ENCODE data around the gene FKBP5. TPM values are rescaled to one million over a fixed set of nuclear protein-coding genes. Genes with fewer than 3 reads are reported as not detected.
A peak's percentile ranks its signal among the peaks of the same experiment; 100 is the strongest.

The FKBP5 gene
- total and polyA plus RNA-seq, 2 donors (not counting 3 experiments of a cell fraction or from before 2014, with no cell fraction given), result 16.7 to 56.8 TPM

- no peaks in the 10 kb centered on the region for H3K4me1 ChIP-seq (ENCODE audit: control insufficient read depth, extremely low read depth, insufficient read depth, low read length)
- no peaks in the 10 kb centered on the region for H4K20me1 ChIP-seq (replicated peaks; ENCODE audit: control insufficient read depth, extremely low read depth, insufficient read depth, low read length)
- intact Hi-C loops (cut with micrococcal nuclease) (no loop called here), dilution Hi-C loops (cut with MboI; ENCODE audit: extremely low pct_ligation_motif_present, low sequenced_read_pairs) (no loop called here)
- TF ChIP-seq JUN (IDR thresholded peaks at IDR 0.05; ENCODE audit: borderline replicate concordance, insufficient read depth, insufficient read length, low read depth) (no peak), FOS (IDR thresholded peaks at IDR 0.05; ENCODE audit: borderline replicate concordance, insufficient read depth, low read length) (no peak), GATA2 (IDR thresholded peaks at IDR 0.05; ENCODE audit: insufficient read depth, insufficient read length, low read depth, low read length) (no peak), EZH2 (IDR thresholded peaks at IDR 0.05; ENCODE audit: borderline replicate concordance, low read depth, low read length, severe bottlenecking) (no peak), MYC (IDR thresholded peaks at IDR 0.05; ENCODE audit: low read depth, low read length) (no peak), POLR2A (IDR thresholded peaks at IDR 0.05; ENCODE audit: low read depth, low read length) (no peak), POLR2AphosphoS5 (IDR thresholded peaks at IDR 0.05; ENCODE audit: insufficient read depth, low read depth, low read length) (no peak), MAX (IDR thresholded peaks at IDR 0.05; ENCODE audit: insufficient read depth, insufficient read length) (no peak)
- TF ChIP-seq, protein P1, sequence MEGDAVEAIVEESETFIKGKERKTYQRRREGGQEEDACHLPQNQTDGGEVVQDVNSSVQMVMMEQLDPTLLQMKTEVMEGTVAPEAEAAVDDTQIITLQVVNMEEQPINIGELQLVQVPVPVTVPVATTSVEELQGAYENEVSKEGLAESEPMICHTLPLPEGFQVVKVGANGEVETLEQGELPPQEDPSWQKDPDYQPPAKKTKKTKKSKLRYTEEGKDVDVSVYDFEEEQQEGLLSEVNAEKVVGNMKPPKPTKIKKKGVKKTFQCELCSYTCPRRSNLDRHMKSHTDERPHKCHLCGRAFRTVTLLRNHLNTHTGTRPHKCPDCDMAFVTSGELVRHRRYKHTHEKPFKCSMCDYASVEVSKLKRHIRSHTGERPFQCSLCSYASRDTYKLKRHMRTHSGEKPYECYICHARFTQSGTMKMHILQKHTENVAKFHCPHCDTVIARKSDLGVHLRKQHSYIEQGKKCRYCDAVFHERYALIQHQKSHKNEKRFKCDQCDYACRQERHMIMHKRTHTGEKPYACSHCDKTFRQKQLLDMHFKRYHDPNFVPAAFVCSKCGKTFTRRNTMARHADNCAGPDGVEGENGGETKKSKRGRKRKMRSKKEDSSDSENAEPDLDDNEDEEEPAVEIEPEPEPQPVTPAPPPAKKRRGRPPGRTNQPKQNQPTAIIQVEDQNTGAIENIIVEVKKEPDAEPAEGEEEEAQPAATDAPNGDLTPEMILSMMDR (IDR thresholded peaks at IDR 0.05; ENCODE audit: extremely low read depth in 1 of 2, insufficient read depth in 1 of 2, low read depth in 1 of 2, low read length in 2 of 2), result no peak
- DNase-seq (ENCODE audit: low read depth, low spot score) (no peak), FAIRE-seq (no peak)
- H2AFZ ChIP-seq (ENCODE audit: low read depth, low read length), result peak overlapping the region; percentile 40
- ChIA-PET CTCF (interaction anchor here (1.3 to 1.9 kb wide), 3 partner anchors 25 to 223 kb away, joined by 3 to 7 read pairs (median 5); partner anchors contain the start of gene ARMC12), POLR2A (no interaction called here)
- H3K27me3 ChIP-seq (ENCODE audit: control insufficient read depth in 2 of 2, insufficient read depth in 2 of 2, low read length in 2 of 2), result peaks cover 3 to 9% of the 10 kb centered on the region in 2 experiments
- no peaks in the 10 kb centered on the region for H3K36me3 ChIP-seq (ENCODE audit: control insufficient read depth in 2 of 2, extremely low read depth in 1 of 2, insufficient read depth in 2 of 2, low read length in 2 of 2)
- no peak overlapping the region for H3K27ac ChIP-seq (ENCODE audit: insufficient read depth, low read depth, low read length)
- H3K4me3 ChIP-seq (replicated peaks in 1 of 3; ENCODE audit: insufficient read depth in 1 of 3, low read depth in 1 of 3, low read length in 3 of 3), result no peak overlapping the region
- no TSS peak for BruUV-seq (replicated peaks)
- H3K4me2 ChIP-seq (ENCODE audit: insufficient read depth, low read length), result no peak overlapping the region
- H3K9me1 ChIP-seq (replicated peaks; ENCODE audit: control insufficient read depth, extremely low read depth, insufficient read depth, low read length), result no peaks in the 10 kb centered on the region
- H3K79me2 ChIP-seq (ENCODE audit: control insufficient read depth, insufficient read depth, low read length), result no peaks in the 10 kb centered on the region
- H3K9ac ChIP-seq (replicated peaks; ENCODE audit: extremely low read depth, insufficient read depth, low read length), result no peak overlapping the region
- H3K9me3 ChIP-seq (replicated peaks; ENCODE audit: control insufficient read depth, insufficient read depth, low read length), result no peaks in the 10 kb centered on the region
These were observed 141.0 kb downstream of the FKBP5 start for GRCh38 chr6:35547676-35548075.
